Fibroblast of the conjunctiva (primary cell): ENCODE measurements around the gene EGLN2.
"Not testable (repeated sequence)": the region's sequence is repeated elsewhere in the genome, so short reads cannot be mapped to it uniquely, and the experiment has no call there.

ENCODE experiments used
- DNase-seq: peaks from one replicate; pipeline ENCODE4 v3.0.0-alpha.2; 2010; ENCODE audit warnings: low read depth

Gene EGLN2

GRCh38 chr19:40776932-40777644, 21.9 kb upstream of the EGLN2 start:
- DNase-seq, result peak; percentile 88

- DNase-seq, result no peak
These were observed 21.4 kb upstream of the EGLN2 start for GRCh38 chr19:40777645-40777936.

- DNase-seq, result peak; percentile 100
These were observed 20.9 kb upstream of the EGLN2 start, which contains the start of gene RAB4B for GRCh38 chr19:40777937-40778705. RAB4B (plus strand) TSS chr19:40778247; CDS start chr19:40778376, 129 bp downstream.

GRCh38 chr19:40778706-40779284, 20.2 kb upstream of the EGLN2 start:
- no peak for DNase-seq

- no peak for DNase-seq
These were observed 18.4 kb upstream of the EGLN2 start for GRCh38 chr19:40780582-40780981.

GRCh38 chr19:40781140-40781539, 17.9 kb upstream of the EGLN2 start:
- no peak for DNase-seq

- DNase-seq, result no peak
These were observed 15.3 kb upstream of the EGLN2 start for GRCh38 chr19:40783711-40784110.

GRCh38 chr19:40784146-40784545, 14.8 kb upstream of the EGLN2 start:
- DNase-seq, result not testable (repeated sequence)

GRCh38 chr19:40785526-40785925, 13.5 kb upstream of the EGLN2 start:
- DNase-seq, result no peak

- DNase-seq, result no peak
These were observed 12.6 kb upstream of the EGLN2 start for GRCh38 chr19:40786060-40787037.

GRCh38 chr19:40791349-40791748, 7.6 kb upstream of the EGLN2 start:
- DNase-seq, result no peak

GRCh38 chr19:40791996-40792395, 7.0 kb upstream of the EGLN2 start:
- DNase-seq, result no peak

- no peak for DNase-seq
These were observed 1.6 kb upstream of the EGLN2 start for GRCh38 chr19:40797166-40797962.

GRCh38 chr19:40797963-40798682, 868 bp upstream of the EGLN2 start:
- no peak for DNase-seq

GRCh38 chr19:40799558-40800338, 757 bp downstream of the EGLN2 start:
- DNase-seq, result no peak

- no peak for DNase-seq
These were observed 1.5 kb downstream of the EGLN2 start for GRCh38 chr19:40800339-40800996.

GRCh38 chr19:40800997-40801377, 2.0 kb downstream of the EGLN2 start:
- no peak for DNase-seq

GRCh38 chr19:40801426-40802299, 2.7 kb downstream of the EGLN2 start:
- DNase-seq, result no peak
